ENCODE measurements around the gene RBBP7.

The RBBP7 gene

GRCh38 chrX:16870095-16870861, at the start of gene RBBP7:
RBBP7 (minus strand) TSS chrX:16870362; CDS start chrX:16870053, 309 bp downstream.
- in situ Hi-C loops (cut with HindIII; ENCODE audit: low pct_unique_long_range_greater_than_20kb, low sequenced_read_pairs): no loop called here
- no peak for TF ChIP-seq JUND (IDR thresholded peaks at IDR 0.05; ENCODE audit: low read depth)
- DNase-seq (ENCODE audit: low read depth in 1 of 2, low spot score in 1 of 2): peak; percentile 76 to 95

GRCh38 chrX:16918979-16919378, 48.8 kb upstream of the RBBP7 start:
- no peak for TF ChIP-seq JUND (IDR thresholded peaks at IDR 0.05; ENCODE audit: low read depth)
- in situ Hi-C loops (cut with HindIII; ENCODE audit: low pct_unique_long_range_greater_than_20kb, low sequenced_read_pairs): no loop called here
- no peak for DNase-seq (ENCODE audit: low read depth in 1 of 2, low spot score in 1 of 2)

GRCh38 chrX:16917120-16917519, 47.0 kb upstream of the RBBP7 start:
- no peak for TF ChIP-seq JUND (IDR thresholded peaks at IDR 0.05; ENCODE audit: low read depth)
- no peak for DNase-seq (ENCODE audit: low read depth in 1 of 2, low spot score in 1 of 2)
- in situ Hi-C loops (cut with HindIII; ENCODE audit: low pct_unique_long_range_greater_than_20kb, low sequenced_read_pairs): no loop called here

- in situ Hi-C loops (cut with HindIII; ENCODE audit: low pct_unique_long_range_greater_than_20kb, low sequenced_read_pairs): no loop called here
- TF ChIP-seq JUND (IDR thresholded peaks at IDR 0.05; ENCODE audit: low read depth): no peak
- DNase-seq (ENCODE audit: low read depth in 1 of 2, low spot score in 1 of 2): no peak
These were observed 46.4 kb upstream of the RBBP7 start for GRCh38 chrX:16916561-16916960.

- TF ChIP-seq JUND (IDR thresholded peaks at IDR 0.05; ENCODE audit: low read depth): no peak
- no peak for DNase-seq (ENCODE audit: low read depth in 1 of 2, low spot score in 1 of 2)
- in situ Hi-C loops (cut with HindIII; ENCODE audit: low pct_unique_long_range_greater_than_20kb, low sequenced_read_pairs): no loop called here
These were observed 43.9 kb upstream of the RBBP7 start for GRCh38 chrX:16914058-16914457.

GRCh38 chrX:16910376-16910775, 40.2 kb upstream of the RBBP7 start:
- no peak for TF ChIP-seq JUND (IDR thresholded peaks at IDR 0.05; ENCODE audit: low read depth)
- in situ Hi-C loops (cut with HindIII; ENCODE audit: low pct_unique_long_range_greater_than_20kb, low sequenced_read_pairs): no loop called here

GRCh38 chrX:16903274-16904022, 33.3 kb upstream of the RBBP7 start:
- DNase-seq (ENCODE audit: low read depth in 1 of 2, low spot score in 1 of 2): no peak
- no peak for TF ChIP-seq JUND (IDR thresholded peaks at IDR 0.05; ENCODE audit: low read depth)
- in situ Hi-C loops (cut with HindIII; ENCODE audit: low pct_unique_long_range_greater_than_20kb, low sequenced_read_pairs): no loop called here

More at GRCh38 chrX:16910376-16910775, 40.2 kb upstream of the RBBP7 start:
- DNase-seq (ENCODE audit: low read depth in 1 of 2, low spot score in 1 of 2): no peak

- TF ChIP-seq JUND (IDR thresholded peaks at IDR 0.05; ENCODE audit: low read depth): no peak
- no peak for DNase-seq (ENCODE audit: low read depth in 1 of 2, low spot score in 1 of 2)
- in situ Hi-C loops (cut with HindIII; ENCODE audit: low pct_unique_long_range_greater_than_20kb, low sequenced_read_pairs): no loop called here
These were observed 27.3 kb upstream of the RBBP7 start for GRCh38 chrX:16897445-16897844.

- peak; percentile 51 to 90 for DNase-seq (ENCODE audit: low read depth in 1 of 2, low spot score in 1 of 2)
- in situ Hi-C loops (cut with HindIII; ENCODE audit: low pct_unique_long_range_greater_than_20kb, low sequenced_read_pairs): no loop called here
- no peak for TF ChIP-seq JUND (IDR thresholded peaks at IDR 0.05; ENCODE audit: low read depth)
These were observed 22.6 kb upstream of the RBBP7 start for GRCh38 chrX:16892504-16893362.

GRCh38 chrX:16885628-16886027, 15.5 kb upstream of the RBBP7 start:
- DNase-seq (ENCODE audit: low read depth in 1 of 2, low spot score in 1 of 2): no peak
- no peak for TF ChIP-seq JUND (IDR thresholded peaks at IDR 0.05; ENCODE audit: low read depth)
- in situ Hi-C loops (cut with HindIII; ENCODE audit: low pct_unique_long_range_greater_than_20kb, low sequenced_read_pairs): no loop called here

GRCh38 chrX:16883487-16883804, 13.3 kb upstream of the RBBP7 start:
- TF ChIP-seq JUND (IDR thresholded peaks at IDR 0.05; ENCODE audit: low read depth): no peak
- DNase-seq (ENCODE audit: low read depth in 1 of 2, low spot score in 1 of 2): no peak
- in situ Hi-C loops (cut with HindIII; ENCODE audit: low pct_unique_long_range_greater_than_20kb, low sequenced_read_pairs): no loop called here

GRCh38 chrX:16882702-16883486, 12.7 kb upstream of the RBBP7 start:
- in situ Hi-C loops (cut with HindIII; ENCODE audit: low pct_unique_long_range_greater_than_20kb, low sequenced_read_pairs): no loop called here
- peak; percentile 52 to 84 for DNase-seq (ENCODE audit: low read depth in 1 of 2, low spot score in 1 of 2)

More at GRCh38 chrX:16882702-16883486, 12.7 kb upstream of the RBBP7 start:
- TF ChIP-seq JUND (IDR thresholded peaks at IDR 0.05; ENCODE audit: low read depth): no peak

Measured in T47D (cell line).